NCI-H146 (cell line): ENCODE data around the gene TMEM266.
A peak's percentile ranks its signal among the peaks of the same experiment; 100 is the strongest.

Experiments used
- DNase-seq: peaks from one replicate; lab custom pipeline; 2025; lab: John Stamatoyannopoulos, UW

Gene TMEM266

DNA sequence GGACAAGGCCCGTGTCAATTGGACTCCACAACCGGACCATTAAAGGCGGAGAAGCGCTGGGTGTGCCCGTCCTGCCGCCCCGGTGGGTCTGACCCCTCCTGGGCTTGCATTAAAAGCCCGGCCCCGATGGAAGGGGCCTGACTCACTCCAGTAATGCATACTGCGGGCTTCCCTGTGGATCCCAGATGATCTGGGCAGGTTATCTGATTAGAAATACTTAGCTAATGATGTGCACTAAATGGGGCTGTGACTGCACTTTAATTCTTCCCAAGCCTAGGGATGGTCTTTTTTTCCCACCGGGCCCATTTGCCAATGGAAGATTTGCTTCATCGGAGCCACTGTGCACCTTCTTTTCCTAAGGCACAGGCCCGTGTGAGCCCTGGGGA lies 124.9 kb downstream of the TMEM266 start:
- DNase-seq: no peak

GRCh38 chr15:76185716-76186115 lies 125.9 kb downstream of the TMEM266 start:
- DNase-seq: peak; percentile 49

- DNase-seq: no peak
Observed at GRCh38 chr15:76187163-76187562, 127.4 kb downstream of the TMEM266 start.

GRCh38 chr15:76189106-76189505 lies 129.3 kb downstream of the TMEM266 start:
- no peak for DNase-seq

DNA sequence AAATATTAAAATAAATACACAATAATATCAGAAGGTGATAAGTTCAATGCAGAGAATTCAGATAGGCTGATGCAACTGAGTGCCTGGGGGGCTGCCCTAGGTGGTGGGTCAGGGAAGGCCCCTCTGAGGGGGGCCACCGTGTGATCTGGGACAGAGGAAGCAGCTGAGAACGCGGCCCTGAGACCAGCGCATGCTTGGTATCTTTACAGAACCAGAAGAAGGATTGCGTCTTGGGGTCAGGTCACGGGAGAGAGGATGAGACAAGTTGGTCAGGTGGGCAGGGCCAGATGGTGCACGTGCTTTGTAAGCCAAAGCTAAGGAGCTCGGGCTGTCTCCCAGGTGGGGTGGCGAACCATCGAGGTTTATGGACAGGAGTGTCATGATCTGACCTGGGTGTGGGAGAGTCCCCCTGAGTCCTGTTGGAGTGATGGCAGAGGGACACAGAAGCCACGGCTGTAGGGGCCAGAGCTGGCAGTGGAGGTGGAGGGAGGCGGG lies 130.3 kb downstream of the TMEM266 start:
- no peak for DNase-seq

GRCh38 chr15:76190751-76191538 lies 131.2 kb downstream of the TMEM266 start:
- peak; percentile 71 for DNase-seq

GRCh38 chr15:76191539-76192244 lies 131.9 kb downstream of the TMEM266 start:
- no peak for DNase-seq

DNA sequence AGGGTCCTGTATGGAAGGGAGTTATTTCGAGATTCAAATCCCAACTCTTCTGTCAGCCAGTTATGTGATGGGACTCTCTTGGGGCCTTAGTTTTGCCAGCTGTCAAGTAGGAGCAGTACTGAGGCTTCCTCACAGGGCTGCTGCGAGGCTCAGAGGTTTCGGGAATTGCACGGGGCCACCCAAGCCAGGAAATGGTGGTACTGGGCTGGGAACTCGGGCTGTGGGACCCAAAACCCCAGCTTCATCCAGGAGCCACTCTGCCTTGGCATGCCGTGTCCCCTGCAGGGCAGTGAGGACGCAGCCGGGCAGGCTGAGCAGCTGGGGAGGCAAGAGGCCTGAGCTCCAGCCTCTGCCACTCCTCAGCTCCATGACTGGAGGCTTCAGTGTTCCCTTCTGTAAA lies 132.9 kb downstream of the TMEM266 start:
- no peak for DNase-seq

GRCh38 chr15:76193934-76194333 lies 134.1 kb downstream of the TMEM266 start:
- DNase-seq: no peak

DNA sequence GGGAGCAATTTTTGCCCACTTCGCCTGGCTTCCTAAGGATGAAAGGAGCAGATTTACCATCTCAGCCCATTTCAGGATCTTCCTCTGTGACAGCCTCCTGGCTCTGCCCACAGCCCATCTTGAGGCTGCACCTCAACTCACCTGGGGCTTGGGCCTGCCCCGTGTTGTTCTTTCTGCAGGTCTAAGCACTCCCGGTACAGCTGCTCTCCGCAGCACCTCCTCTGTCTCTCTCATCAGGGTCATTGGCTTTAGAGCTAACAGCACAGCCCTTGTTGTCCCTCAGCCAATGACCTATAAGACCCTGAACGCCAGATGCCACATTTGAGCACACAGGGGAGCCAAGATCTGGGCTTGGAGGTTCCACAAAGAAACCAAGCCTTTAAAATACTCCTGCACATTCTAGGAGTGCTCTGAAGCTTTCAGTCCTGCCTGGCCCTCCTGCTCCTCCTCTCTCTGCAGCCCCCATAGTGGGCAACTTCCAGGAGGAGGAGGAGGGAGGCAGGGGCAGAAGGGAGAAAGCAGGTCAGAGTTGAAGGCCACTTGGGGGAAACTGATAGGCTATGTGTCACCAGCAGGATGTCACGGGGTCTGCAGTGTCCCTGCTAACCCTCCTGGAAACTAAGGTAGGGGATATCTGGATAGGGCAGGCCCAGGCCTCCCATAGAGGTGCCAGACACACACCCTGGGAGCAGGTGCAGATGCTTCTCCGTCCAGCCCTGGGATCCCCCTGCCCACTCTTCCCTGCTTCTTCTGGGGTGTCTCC lies 135.9 kb downstream of the TMEM266 start:
- no peak for DNase-seq

DNA sequence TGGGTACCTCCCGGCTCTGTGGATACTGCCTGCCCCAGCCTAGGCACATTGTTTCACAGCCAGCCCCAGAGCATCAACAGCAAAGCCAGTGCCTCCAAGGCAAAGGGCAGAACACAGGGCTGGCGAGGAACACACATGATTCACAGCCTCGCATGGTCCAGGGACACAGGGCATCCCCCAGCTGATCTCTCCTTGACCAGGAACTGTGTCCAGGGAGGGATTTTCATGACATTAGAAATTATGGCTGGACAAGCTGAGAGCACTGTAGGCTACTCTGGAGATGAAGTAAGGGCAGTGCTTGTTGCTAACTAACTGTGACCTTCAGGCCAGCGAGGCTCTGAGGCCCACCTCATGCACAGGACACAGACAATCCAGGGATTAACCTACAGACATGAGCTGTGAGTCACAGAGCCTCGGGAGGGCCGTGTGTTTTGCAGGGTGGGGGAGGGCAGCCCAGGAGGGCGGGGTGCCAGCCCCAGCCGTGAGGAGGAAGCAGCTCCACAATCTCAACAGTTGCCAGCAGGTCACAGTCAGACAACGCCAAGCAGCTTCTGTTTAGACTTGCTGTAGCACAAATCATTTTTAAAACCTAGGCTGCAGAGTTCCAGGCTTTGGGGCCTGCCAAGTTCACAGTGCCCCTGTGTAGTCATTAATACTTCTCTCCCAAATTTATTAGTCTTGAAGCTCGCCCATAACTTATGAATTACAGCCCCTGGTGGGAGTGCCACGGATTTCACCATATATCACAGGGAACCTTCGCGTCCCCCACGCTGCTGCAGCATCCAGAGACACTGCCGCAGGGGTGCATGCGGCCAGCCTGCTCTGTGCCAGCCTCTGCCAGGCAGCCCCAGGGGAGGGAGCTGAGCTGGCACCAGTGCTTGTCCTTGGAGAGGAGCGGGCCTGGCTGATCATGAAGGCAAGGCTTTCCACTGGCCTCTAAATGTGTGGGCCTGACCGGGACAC lies 136.8 kb downstream of the TMEM266 start:
- DNase-seq: no peak

DNA sequence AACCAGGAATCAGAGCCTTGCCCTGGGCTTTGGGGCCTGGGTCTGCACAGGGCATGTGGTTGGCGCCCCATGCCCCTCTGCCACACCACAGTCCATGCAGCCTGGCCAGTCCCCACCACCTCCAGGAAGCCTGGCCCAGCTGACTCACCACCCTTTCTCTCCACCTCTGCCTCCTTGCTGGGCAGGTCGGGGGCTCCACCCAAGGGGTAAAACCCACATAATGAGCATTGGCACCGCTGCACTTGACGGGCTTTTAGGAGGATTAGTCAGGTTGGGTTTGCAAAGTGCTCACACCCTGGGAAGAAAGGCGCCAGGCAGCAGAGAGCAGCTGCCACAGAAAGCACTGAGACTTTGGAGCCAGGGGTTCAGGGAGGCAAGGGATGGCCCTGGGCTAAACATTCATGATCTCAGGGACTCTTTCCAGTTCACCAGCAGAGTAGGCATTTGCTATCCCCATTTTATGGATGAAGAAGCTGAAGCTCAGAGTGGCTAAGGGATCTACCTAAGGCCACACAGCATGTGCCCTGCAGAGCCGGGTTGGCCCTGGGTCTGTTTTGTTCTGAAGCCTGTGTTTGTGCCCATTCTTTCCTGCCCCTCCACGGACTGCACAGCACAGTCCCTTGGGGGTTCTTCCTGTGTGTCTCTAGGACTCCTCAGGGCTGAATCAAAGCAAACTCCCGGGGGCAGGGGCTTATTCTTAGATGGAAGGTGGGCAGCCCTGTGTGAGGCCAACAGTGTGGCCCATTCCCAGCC lies 138.1 kb downstream of the TMEM266 start:
- no peak for DNase-seq

GRCh38 chr15:76198456-76199105 lies 138.8 kb downstream of the TMEM266 start:
- no peak for DNase-seq

DNA sequence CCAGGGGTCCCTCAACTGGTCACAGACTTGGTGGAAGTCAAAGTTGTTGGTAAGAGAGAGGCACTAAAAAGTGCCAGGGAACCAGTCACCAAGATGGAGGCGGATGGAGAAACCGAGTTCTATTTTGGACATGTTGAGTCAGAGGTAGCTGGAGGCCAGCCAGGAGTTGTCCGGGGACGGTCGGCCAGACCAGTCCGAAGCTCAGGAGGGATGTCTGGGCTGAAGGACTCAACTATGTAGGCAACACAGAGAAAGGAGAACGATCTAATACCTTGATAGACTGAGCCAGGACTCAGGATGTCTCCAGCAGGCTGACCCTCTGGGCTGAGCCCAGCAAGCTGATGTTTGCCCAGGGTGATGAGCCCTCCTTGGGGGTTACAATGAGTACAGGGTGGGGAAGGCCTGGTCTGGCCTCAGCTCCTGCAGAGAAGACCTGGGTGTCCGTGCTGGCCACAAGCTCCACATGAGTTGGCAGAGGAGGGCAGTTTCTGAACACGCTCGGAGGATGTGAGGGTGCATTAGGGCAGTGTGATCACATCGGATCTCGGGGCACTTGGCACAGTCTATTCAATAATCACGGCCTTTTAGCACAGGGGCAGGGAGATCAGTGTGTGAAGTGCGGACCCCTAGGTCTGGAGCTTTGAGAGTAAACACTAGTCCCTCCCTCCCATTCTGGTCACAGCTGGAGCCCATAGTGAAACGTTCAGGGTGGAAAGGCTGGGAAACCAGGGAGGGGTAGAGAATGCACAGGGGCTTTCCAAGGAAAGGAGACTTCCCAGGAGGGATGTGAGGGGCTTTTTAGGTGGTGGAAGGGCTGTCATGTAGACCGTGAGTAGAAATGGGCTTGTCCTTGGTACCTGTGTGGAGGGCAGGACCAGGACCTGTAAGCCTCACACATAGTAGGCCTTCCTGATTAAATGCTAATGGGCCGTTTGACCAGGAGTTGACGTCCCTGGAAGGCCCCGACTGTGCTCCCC lies 139.6 kb downstream of the TMEM266 start:
- DNase-seq: no peak

DNA sequence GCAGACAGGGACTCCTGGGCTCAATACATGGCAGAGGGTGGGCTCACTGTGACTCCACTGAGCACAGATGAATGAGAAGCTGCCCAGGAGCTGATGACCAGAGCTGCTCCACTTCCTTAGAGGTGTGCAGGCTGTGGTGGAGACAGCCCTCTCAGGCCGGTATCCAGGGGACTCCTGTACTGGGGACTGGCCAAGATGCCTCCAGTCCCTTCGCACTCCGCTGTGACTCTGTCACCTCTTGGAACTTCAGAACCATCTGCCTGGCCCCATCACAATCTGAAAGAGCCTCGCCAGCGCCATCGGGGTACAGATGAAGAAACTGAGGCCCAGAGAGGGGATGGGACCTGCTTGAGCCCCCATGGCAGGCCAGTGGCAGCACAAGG lies 140.3 kb downstream of the TMEM266 start:
- no peak for DNase-seq

GRCh38 chr15:76200641-76201105 lies 140.9 kb downstream of the TMEM266 start:
- DNase-seq: no peak

DNA sequence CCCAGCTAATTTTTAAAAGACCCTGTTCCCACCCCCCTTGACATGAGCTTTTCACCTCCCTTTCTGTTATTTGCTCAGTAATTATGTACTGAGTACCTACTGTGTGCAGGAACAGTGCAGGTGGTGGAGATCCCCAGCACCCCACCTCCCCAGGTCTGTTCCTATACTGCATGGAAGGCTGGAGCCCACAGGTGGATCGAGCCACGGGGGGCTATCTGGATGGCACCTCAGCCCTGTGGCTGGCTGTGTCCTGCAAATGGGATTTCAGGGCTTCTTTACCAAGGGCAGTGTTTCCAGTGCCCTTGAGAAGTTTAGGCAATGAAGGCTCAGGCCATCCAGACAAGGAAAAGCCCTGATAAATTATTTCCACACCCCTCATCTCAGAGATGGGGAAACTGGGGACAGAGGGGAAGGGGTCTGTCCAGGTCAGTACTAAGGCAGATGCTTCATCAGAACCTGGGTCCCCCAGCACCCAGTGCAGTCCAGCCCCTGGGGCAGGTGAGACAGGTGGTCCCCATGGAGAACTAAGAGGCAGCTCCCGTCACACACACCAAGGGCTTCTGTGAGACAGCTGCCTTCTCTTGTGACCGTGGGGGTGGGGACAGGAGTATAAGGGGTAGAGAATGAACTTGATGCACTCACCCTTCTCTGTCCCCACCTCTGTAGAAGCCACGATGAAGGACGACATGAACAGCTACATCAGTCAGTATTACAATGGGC lies 141.9 kb downstream of the TMEM266 start:
- no peak for DNase-seq
